ENCODE data around the gene ETNK2. TPM values are rescaled to one million over a fixed set of nuclear protein-coding genes. Genes with fewer than 3 reads are reported as not detected.

ETNK2 gene
- total RNA-seq, 4 donors from 2014 or later = 0.35 to 9.7 (median 5.7) TPM; not detected in 1

- Histone ChIP-seq H3K4me3 (peak overlapping the region in 2 of 4 donors; percentile 6 to 21), H3K27me3 (no peaks in the 10 kb centered on the region), H3K4me1 (peaks cover 0 to 93% (median 2%) of the 10 kb centered on the region in 4 donors), H3K9me3 (no peaks in the 10 kb centered on the region), H3K36me3 (no peaks in the 10 kb centered on the region), H3K27ac (peak overlapping the region; percentile 53 to 85 (median 70))
- TF ChIP-seq CTCF (IDR thresholded peaks at IDR 0.05) (no peak), POLR2A (IDR thresholded peaks at IDR 0.05) (no peak)
- no peak for DNase-seq
Measured at GRCh38 chr1:204088596-204088995, 63.2 kb downstream of the ETNK2 start.

GRCh38 chr1:204087893-204088528 lies 63.8 kb downstream of the ETNK2 start:
- peak overlapping the region in 2 of 4 donors; percentile 6 to 21 for H3K4me3 ChIP-seq
- DNase-seq = peak in 1 of 3 donors; percentile 58
- peaks cover 0 to 93% (median 2%) of the 10 kb centered on the region in 4 donors for H3K4me1 ChIP-seq
- peak overlapping the region; percentile 53 to 85 (median 70) for H3K27ac ChIP-seq
- H3K36me3 ChIP-seq = no peaks in the 10 kb centered on the region
- no peak for TF ChIP-seq CTCF (IDR thresholded peaks at IDR 0.05)
- no peak for TF ChIP-seq POLR2A (IDR thresholded peaks at IDR 0.05)
- no peaks in the 10 kb centered on the region for H3K27me3 ChIP-seq
- H3K9me3 ChIP-seq = no peaks in the 10 kb centered on the region

GRCh38 chr1:204087181-204087892 lies 64.5 kb downstream of the ETNK2 start:
- Histone ChIP-seq H3K27me3 (no peaks in the 10 kb centered on the region), H3K9me3 (no peaks in the 10 kb centered on the region), H3K4me1 (peaks cover 0 to 86% (median 2%) of the 10 kb centered on the region in 4 donors), H3K36me3 (no peaks in the 10 kb centered on the region), H3K4me3 (no peak overlapping the region), H3K27ac (peak overlapping the region; percentile 31 to 85 (median 68))
- DNase-seq = peak in 1 of 3 donors; percentile 25
- no peak for TF ChIP-seq CTCF (IDR thresholded peaks at IDR 0.05)
- no peak for TF ChIP-seq POLR2A (IDR thresholded peaks at IDR 0.05)

- TF ChIP-seq CTCF (IDR thresholded peaks at IDR 0.05) (no peak), POLR2A (IDR thresholded peaks at IDR 0.05) (no peak)
- peak in 1 of 3 donors; percentile 69 for DNase-seq
- peak overlapping the region in 2 of 4 donors; percentile 43 to 83 for H3K27ac ChIP-seq
- peaks cover 0 to 82% (median 2%) of the 10 kb centered on the region in 4 donors for H3K4me1 ChIP-seq
- H3K36me3 ChIP-seq = no peaks in the 10 kb centered on the region
- H3K4me3 ChIP-seq = no peak overlapping the region
- H3K27me3 ChIP-seq = no peaks in the 10 kb centered on the region
- no peaks in the 10 kb centered on the region for H3K9me3 ChIP-seq
Measured at GRCh38 chr1:204085876-204086275, 66.0 kb downstream of the ETNK2 start.

GRCh38 chr1:204084247-204084772 lies 67.5 kb downstream of the ETNK2 start:
- Histone ChIP-seq H3K27ac (peak overlapping the region in 3 of 4 donors; percentile 2 to 83 (median 80)), H3K27me3 (no peaks in the 10 kb centered on the region), H3K4me1 (peaks cover 0 to 82% (median 2%) of the 10 kb centered on the region in 4 donors), H3K4me3 (no peak overlapping the region), H3K9me3 (no peaks in the 10 kb centered on the region), H3K36me3 (no peaks in the 10 kb centered on the region)
- peak in 2 of 3 donors; percentile 51 to 69 for DNase-seq
- TF ChIP-seq POLR2A (IDR thresholded peaks at IDR 0.05) = no peak
- TF ChIP-seq CTCF (IDR thresholded peaks at IDR 0.05) = no peak

All from Peyer's patch (tissue), 4 donors.